ENCODE measurements around the gene ZNF285. TPM values are rescaled to one million over a fixed set of nuclear protein-coding genes. Genes with fewer than 3 reads are reported as not detected.
"Not testable (repeated sequence)": the region's sequence is repeated elsewhere in the genome, so short reads cannot be mapped to it uniquely, and the experiment has no call there.

Gene ZNF285
- total RNA-seq, 2 donors from 2014 or later = 1.2 to 1.7 TPM

DNA sequence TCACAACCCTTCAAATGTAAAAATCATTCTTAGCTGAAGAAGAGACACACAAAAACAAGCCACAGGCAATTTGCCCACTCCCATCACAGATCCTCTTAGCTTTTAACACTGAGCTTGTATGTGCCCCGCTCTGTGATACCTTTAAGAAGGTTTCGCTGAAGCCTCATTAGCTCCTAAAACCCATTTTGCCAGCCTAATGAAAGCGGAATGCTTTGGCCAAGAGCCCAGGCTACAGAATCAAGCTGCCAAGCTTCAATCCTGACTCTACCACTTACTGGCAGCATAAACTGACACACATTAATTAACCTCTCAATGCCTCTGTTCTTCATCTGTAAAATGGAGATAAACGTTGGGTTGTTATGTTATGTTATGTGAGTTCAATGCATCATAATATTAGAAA lies 55.4 kb downstream of the ZNF285 start:
- TF ChIP-seq, protein P1, sequence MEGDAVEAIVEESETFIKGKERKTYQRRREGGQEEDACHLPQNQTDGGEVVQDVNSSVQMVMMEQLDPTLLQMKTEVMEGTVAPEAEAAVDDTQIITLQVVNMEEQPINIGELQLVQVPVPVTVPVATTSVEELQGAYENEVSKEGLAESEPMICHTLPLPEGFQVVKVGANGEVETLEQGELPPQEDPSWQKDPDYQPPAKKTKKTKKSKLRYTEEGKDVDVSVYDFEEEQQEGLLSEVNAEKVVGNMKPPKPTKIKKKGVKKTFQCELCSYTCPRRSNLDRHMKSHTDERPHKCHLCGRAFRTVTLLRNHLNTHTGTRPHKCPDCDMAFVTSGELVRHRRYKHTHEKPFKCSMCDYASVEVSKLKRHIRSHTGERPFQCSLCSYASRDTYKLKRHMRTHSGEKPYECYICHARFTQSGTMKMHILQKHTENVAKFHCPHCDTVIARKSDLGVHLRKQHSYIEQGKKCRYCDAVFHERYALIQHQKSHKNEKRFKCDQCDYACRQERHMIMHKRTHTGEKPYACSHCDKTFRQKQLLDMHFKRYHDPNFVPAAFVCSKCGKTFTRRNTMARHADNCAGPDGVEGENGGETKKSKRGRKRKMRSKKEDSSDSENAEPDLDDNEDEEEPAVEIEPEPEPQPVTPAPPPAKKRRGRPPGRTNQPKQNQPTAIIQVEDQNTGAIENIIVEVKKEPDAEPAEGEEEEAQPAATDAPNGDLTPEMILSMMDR (IDR thresholded peaks at IDR 0.05) = no peak
- Histone ChIP-seq H3K4me3 (no peak overlapping the region), H3K27ac (no peak overlapping the region), H3K36me3 (no peaks in the 10 kb centered on the region), H3K9me3 (peaks cover 0 to 23% of the 10 kb centered on the region in 2 donors), H3K27me3 (no peaks in the 10 kb centered on the region), H3K4me1 (no peaks in the 10 kb centered on the region)
- DNase-seq (ENCODE audit: low spot score) = no peak

GRCh38 chr19:44344255-44344654 lies 57.2 kb downstream of the ZNF285 start:
- no peak for DNase-seq (ENCODE audit: low spot score)
- TF ChIP-seq, protein P1 (IDR thresholded peaks at IDR 0.05) = no peak
- Histone ChIP-seq H3K27me3 (no peaks in the 10 kb centered on the region), H3K36me3 (peaks cover 15% of the 10 kb centered on the region), H3K9me3 (peaks cover 0 to 29% of the 10 kb centered on the region in 2 donors), H3K27ac (no peak overlapping the region), H3K4me1 (no peaks in the 10 kb centered on the region), H3K4me3 (no peak overlapping the region)

GRCh38 chr19:44341794-44342193 lies 59.6 kb downstream of the ZNF285 start:
- no peak for DNase-seq (ENCODE audit: low spot score)
- no peaks in the 10 kb centered on the region for H3K4me1 ChIP-seq
- H3K27ac ChIP-seq = no peak overlapping the region
- no peaks in the 10 kb centered on the region for H3K27me3 ChIP-seq
- H3K36me3 ChIP-seq = peaks cover 19% of the 10 kb centered on the region
- no peak overlapping the region for H3K4me3 ChIP-seq
- peaks cover 0 to 16% of the 10 kb centered on the region in 2 donors for H3K9me3 ChIP-seq
- TF ChIP-seq, protein P1 (IDR thresholded peaks at IDR 0.05) = no peak

- H3K36me3 ChIP-seq = peaks cover 74% of the 10 kb centered on the region
- H3K9me3 ChIP-seq = peaks cover 0 to 25% of the 10 kb centered on the region in 2 donors
- H3K27ac ChIP-seq; DNase-seq (ENCODE audit: low spot score); H3K4me3 ChIP-seq; H3K27me3 ChIP-seq; H3K4me1 ChIP-seq: not testable (repeated sequence)
Measured at GRCh38 chr19:44334639-44335038, 66.8 kb downstream of the ZNF285 start.

Other genes starting within 250 kb of the ZNF285 start
- gene ZNF226, start 236.5 kb downstream of the ZNF285 start, total RNA-seq = 10 to 100 TPM; 11.5 to 17.1 TPM
- gene ZNF227, start 189.1 kb downstream of the ZNF285 start, total RNA-seq = 1 to 10 TPM; 6.6 to 6.9 TPM
- 1 to 10 TPM; 3.8 to 5.2 TPM for gene ZNF233, start 141.7 kb downstream of the ZNF285 start, total RNA-seq
- 1 to 10 TPM; 3.0 to 4.5 TPM for gene ZNF235, start 96.6 kb downstream of the ZNF285 start, total RNA-seq
- gene ZNF112, start 44.9 kb downstream of the ZNF285 start, total RNA-seq = 1 to 10 TPM; 3.2 to 6.9 TPM
- gene ZNF229, start 46.9 kb upstream of the ZNF285 start, total RNA-seq = 1 to 10 TPM; 3.5 to 6.0 TPM
- gene ZNF180, start 98.9 kb upstream of the ZNF285 start, total RNA-seq = 10 to 100 TPM in 1 of 2 donors, 1 to 10 TPM in 1; 2.9 to 12.2 TPM
- not detected for gene CEACAM20, start 128.1 kb upstream of the ZNF285 start, total RNA-seq
- not detected for gene IGSF23, start 212.0 kb upstream of the ZNF285 start, total RNA-seq
- gene PVR, start 242.3 kb upstream of the ZNF285 start, total RNA-seq = 100 to 1,000 TPM in 1 of 2 donors, 10 to 100 TPM in 1; 72.4 to 104 TPM